ENCODE data around the gene AMBRA1.
"Not testable (repeated sequence)": the region's sequence is repeated elsewhere in the genome, so short reads cannot be mapped to it uniquely, and the experiment has no call there.

Gene AMBRA1

DNA sequence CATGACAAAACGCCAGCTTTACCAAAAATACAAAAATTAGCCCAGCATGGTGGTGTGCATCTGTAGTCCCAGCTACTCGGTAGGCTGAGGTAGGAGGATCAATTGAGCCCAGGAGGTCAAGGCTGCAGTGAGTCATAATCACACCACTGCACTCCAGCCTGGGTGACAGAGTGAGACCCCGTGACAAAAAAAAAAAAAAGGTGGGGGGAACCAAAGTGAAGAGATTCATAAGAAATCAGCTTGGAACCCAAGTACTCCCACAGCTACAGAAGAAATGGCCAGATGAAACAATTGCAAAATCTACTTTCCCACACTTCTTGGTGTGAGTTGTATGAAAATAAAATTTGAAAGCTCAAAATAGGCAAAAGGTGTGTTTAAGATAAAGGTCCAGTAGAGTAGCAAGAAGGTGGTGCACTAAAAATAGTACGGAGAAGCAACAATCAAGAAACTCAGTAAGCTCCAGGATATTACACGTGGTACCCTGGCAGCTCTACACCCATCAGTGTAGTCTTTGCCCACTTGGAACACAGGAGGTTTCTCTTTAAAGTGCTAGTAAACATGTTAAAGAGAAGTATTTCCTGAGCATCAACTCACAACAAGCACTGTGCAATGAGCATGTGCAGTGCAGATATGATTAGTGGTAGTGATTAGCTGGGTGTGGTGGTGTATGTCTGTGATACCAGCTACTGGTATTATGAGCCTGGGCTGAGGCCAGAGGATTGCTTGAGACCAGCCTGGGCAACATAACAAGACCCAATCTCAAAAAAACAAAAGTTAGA lies 17.9 kb upstream of the AMBRA1 start:
- DNase-seq, result no peak

DNA sequence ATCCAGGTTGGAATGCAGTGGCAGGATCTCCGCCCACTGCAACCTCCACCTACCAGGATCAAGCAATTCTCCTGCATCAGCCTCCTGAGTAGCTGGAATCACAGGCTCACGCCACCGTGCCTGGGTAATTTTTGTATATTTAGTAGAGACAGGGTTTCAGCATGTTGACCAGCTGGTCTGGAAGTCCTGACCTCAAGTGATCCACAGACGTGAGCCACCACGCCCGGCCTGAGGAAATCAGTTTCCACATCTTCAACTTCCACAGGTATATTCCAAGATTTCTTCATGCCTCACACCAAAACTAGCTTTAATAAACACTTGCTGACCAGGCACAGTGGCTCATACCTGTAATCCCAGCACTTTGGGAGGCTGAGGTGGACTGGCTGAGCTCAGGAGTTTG lies 15.6 kb upstream of the AMBRA1 start:
- no peak for DNase-seq

DNA sequence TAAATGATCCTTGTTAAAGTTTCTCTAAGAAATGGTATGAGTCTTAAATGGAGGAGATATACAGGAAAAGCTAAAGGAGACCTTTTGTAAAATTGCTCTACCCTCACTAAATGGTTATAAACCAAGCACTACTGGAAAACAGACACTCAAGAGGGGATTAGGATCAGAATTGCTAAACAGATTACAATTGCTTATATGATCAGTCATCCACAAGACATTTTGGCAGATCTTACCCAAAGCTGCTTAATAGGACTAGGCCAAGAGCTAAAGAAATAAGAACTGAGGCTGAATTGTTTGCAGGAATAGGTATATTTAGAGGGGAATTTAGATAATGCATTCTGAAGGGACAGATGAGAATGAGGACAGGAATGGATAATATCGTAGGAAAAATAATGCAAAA lies 13.7 kb upstream of the AMBRA1 start:
- no peak for DNase-seq

DNA sequence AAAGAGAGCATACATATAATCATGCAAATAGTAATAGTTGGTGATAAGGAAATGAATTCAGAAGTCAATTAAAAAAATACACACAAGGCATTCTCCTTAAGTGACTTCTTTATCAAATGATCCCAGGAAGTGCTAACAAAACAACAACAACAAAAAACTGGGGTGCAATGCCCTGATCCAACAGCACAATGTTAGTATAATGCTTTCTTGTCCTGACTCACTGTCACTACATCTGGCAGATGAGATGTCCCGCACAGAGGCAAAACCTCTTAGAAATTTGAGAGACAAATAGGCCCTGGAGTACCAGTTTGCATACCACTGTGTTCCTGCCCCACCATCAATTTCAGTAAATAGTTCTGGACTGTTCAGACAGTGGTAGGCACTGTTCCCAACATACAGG lies 11.0 kb upstream of the AMBRA1 start:
- DNase-seq, result no peak

DNA sequence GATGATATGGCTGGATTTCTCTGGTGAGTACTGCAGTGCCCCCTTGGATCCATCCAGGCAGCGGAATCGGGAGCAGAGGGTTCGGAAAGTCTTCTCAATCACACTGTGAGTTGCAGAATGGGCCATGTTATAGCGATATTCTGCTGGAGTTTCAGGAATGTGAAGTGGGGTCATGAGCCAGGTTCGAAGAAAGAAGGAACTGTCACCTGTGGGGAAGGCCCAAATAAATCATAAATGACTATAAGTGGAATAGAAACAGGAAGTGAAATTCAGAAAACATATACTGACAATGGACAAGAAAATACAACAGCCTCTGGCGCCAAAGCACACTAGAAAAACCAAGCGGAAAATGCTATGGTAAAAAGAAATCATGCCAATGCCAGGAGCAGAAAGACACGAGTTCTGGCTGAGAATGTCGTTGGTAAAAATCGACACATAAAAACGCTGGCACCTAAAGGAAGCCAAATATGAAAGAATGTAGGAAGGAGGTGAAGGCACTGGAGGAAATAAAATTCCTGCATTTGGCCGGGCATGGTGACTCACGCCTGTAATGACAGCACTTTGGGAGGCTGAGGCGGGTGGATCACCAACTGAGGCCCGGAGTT lies 10.0 kb upstream of the AMBRA1 start:
- peak; percentile 58 for DNase-seq

DNA sequence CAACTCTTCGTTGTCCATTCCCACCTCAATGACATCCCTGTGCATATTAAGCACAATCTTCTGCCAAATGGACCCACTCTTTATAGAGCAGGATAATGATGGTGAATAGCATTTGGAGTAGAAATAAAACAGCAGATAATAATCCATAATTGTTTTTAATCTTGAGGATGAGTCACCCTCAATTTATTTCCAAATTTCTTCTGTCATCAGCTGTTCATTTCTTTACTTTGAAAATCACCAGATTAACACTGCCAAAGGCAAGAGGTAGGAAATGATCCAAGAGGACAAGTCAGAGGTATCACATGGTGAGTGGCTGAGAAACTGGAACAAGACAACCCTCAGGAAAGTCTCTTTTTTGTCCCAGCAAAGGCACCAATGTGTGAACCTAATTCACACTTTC lies 7.3 kb upstream of the AMBRA1 start:
- no peak for DNase-seq

DNA sequence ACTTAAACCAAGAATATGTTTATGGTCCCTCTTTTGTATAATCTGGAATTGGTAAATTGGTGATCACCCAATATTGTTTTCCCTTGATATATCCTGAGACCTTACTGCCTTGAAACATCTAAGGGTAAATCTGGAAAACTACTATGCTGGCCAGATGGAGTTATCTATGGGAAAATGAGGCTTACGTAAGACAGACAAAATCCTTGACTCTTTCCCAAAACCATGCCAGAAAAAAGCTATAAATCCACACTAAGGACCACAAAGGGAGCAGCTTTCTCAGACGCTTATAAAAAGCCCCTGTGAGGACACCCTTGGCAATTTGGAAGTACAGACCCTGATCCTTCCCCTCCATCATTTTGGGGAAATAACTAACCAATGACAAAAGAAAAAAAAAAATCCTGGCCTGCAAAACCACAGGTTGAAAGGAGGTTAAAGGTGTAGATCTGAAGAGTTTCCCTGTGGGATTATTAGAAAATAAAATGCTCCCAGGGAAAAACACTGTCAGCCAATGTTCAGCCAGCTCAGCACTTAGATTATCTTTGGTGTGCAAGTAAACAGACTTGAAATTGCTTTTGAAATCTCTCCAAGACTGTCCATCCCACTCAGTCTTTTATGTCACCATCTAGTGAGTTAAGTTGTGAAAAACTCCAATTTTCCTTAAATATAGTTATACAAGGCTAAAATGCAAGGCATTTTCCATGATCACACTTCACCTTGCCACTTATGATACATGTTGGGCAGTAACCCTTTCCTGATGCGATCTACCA lies 6.6 kb upstream of the AMBRA1 start:
- no peak for DNase-seq

DNA sequence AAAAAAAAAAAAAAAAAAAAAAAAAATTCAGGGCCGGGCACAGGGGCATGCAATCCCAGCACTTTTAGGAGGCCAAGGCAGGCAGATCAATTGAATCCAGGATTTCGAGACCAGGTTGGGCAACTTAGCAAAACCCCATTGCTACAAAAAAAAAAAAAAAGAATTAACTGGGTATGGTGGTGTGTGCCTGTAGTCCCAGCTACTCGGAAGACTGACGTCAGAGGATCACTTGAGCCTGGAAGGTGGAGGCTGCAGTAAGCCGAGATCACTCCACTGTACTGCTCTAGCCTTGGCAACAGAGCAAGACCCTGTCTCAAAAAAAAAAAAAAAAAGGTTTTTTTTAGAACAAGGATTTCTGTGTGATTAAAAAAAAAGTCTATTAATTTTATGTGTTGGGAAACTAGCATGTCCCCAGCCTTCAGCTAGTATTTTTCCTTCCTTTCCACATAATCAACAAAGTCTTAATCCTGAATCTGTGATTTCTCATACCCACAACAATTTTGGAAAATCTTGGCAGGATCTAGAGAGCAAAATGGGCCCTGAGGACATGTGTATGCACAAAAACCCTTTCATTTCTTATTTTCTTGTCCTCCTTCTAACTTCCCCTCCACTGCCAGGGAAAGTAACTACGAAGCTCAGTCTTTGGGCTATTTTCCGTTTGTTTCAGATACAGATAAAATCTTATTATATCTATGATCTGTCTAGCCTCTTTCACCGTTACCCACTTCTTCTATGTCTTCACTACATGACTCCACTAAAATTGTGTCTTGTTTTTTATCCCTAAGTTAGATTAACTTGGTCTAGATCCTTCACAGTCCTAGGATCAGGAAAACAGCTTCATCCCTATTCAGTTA lies 5.7 kb upstream of the AMBRA1 start:
- no peak for DNase-seq

DNA sequence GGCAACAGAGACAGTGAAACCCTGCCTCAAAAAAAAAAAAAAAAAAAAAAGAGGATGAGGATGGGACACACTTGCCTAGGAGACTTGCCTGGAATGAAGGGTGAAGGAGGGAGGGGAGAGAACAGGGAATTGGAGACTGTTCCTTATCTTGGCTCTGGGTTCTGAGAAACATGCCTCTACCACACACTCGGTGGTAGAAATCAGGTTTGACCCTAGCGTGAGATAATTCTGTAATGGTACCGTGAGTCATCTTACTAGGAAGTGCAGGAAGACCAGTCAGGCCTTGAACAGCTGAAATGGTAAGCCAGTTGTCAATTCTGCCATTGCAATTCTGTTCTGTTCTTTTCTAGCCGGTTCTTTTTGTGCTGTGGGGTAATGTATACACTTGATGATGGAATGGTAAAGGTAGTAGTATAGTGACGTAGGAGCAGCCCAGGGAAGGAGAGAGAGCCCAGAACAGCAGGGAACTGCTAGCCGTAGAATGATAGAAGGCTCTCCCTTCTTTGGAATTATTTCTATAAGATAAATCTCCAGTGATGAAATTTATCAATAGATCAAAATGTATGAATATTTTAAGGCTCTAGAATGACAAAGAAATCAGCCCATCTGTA lies 3.9 kb upstream of the AMBRA1 start:
- DNase-seq, result peak; percentile 68

DNA sequence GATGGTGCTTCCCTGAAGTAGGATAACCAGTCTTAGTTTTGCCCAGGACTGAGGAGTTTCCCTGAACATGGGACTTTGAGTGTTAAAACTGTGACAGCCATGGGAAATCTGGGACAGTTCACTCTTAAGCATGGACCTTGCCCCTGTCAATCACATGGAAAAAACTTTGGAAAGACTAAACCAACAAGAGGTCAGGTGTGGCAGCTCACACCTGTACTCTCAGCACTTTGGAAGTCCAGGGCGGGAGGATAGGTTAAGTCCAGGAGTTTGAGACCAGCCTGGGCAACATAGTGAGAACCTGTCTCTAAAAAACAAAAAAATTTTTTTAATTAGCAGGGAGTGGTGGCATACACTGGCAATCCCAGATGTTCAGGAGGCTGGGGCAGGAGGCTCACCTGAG lies 3.3 kb upstream of the AMBRA1 start:
- DNase-seq, result no peak

DNA sequence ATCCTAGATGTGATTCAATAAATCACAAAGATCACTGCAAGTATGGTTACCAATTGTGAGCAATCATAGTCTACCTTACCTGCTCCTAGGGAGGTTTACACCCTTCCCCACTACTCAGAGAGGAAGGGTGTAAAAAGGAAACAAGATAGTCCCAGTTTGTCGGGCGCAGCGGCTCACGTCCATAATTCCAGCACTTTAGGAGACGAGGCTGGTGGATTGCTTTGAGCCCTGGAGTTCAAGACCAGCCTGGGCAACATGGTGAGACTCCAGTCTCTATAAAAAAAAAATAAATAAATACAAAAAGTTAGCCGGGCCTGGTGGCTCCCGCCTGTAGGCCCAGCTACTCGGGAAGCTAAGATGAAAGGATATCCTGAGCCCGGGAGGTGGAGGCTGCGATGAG lies 962 bp upstream of the AMBRA1 start:
- no peak for DNase-seq

DNA sequence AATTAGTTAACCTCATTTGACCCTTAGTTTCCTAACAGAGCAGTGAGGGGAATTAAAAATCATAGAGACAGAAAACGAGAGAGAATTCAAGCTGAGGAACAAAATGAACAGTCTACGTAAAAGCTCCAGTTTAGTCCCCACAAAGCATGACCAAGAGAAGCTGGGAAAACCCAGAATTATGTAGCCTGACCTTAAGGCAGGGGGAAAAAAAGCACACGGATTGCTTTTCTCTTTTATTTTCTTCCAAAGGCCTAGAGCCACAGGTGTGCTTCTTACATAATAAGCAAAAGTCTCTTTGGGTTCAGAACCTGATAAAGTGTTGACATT lies 514 bp upstream of the AMBRA1 start:
- no peak for DNase-seq

DNA sequence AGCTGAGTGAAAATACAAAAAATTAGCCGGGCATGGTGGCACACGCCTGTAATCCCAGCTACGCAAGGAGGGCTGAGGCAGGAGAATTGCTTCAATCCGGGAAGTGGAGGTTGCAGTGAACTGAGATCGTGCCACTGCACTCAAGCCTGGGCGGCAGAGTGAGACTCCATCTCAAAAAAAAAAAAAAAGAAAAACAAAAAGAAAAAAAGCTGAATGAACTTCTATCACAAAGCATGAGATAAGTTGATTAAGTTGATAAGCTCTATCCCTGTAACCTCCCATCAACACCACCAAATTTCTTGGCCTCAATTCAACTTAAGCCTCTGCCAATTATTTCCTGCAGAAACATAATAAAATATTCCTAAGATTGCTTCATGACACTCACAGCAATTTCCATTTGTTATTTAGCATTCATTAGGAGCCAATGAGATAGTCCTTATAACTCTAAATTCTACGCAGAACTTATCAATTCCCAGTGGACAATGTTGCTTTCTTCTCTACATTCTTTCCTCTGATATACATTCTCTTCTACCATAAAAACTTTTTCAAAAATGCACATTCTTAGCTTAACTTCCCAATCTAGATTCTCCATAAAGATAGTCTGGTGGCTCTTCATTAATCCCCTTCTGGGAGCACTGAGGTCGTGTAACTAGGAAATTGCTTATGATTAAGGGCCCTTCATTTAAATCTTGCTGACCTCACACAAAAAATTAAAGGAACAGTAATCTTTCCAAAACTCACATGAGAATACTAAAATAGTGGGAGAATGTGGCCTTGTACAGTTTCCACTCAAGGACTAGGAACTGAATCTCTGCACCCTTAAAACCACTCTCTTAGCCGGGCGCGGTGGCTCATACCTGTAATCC lies 2.9 kb downstream of the AMBRA1 start:
- DNase-seq, result no peak

DNA sequence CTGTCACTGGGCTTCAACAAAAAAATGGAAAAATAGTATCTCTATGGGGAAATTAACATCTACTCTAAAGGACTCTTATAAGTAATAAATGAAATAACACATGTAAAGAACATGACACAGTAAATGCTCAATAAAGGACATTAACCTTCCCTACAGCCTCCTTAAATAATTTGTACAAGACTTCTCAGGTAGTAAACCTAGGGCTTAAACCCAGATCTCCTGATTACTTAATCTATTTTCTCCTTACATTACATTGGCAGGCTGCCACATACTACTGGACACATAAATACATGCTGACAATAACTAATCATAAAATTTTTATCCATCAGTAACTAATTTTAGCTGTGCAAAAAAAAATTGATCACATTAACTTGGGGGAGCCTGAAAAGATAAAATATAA lies 4.9 kb downstream of the AMBRA1 start:
- no peak for DNase-seq

DNA sequence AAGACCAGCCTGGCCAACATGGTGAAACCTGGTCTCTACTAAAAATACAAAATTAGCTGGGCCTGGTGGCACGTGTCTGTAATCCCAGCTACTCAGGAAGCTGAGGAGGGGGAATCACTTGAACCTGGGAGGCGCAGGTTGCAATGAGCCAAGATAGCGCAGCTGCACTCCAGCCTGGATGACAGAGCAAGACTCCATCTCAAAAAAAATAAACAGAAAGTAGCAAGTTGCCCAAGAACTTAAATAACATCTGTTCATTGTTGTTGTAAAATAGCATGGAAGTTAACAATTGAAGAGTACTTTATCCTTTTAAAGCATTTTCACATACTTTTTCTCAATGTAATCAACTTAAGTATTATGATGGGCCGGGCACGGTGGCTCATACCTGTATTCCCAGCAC lies 5.7 kb downstream of the AMBRA1 start:
- no peak for DNase-seq

DNA sequence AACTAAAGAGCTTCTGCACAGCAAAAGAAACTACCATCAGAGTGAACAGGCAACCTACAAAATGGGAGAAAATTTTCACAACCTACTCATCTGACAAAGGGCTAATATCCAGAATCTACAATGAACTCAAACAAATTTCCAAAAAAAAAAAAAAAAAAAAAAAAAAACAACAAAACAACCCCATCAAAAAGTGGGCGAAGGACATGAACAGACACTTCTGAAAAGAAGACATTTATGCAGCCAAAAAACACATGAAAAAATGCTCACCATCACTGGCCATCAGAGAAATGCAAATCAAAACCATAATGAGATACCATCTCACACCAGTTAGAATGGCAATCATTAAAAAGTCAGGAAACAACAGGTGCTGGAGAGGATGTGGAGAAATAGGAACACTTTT lies 10.3 kb downstream of the AMBRA1 start:
- not testable (repeated sequence) for DNase-seq

DNA sequence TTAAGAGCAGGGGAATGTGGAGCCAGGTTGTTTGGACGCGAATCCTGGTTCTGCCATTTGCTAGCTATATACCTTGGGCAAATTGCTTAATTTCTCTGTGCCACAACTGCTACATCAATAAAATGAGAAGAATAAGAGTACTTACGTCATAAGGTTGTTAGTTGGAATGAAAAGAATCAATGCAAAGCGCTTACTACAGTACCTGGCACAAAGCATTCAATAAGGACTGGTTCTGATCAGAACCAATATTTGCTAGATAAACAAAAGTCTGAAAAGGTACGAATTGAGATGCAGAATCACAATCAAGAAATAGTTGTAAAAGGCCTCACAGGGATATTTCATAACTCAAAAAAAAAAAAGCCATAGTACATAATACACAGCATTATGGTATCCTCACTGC lies 11.2 kb downstream of the AMBRA1 start:
- DNase-seq, result no peak

DNA sequence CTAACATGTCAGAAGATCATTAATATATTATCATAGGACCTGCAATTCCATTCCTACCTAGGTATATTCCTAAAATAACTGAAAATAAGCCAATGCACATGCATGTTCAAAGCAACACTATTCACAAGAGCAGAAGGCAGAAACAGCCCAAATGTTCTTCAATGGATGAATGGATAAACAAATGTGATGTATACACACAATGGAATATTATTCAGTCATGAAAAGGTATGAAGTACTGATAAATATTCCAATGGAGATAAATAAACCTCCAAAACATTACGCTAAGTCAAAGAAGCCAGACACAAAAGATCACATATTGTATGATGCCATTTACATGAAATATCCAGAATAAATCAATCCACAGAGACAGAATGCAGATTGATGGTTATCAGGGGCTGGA lies 16.8 kb downstream of the AMBRA1 start:
- no peak for DNase-seq

DNA sequence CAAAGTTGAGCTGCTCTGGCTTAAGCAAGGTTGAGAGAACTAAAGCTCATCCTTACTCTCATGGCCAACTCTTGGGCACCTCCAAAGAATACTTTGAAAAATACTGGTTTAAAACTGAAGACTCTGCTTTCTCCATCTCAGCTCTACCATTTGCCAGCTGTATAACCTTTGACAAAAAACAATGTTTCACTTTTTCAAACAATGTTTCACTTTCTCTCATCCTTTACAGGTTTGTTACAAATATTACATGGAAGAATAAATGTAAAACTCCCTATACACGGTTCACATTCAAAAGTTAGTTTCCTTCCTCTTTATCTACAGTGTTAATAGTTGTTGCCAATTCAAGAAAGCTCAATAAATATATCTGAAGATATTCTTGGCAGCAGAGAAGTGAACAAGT lies 19.2 kb downstream of the AMBRA1 start:
- DNase-seq, result no peak

DNA sequence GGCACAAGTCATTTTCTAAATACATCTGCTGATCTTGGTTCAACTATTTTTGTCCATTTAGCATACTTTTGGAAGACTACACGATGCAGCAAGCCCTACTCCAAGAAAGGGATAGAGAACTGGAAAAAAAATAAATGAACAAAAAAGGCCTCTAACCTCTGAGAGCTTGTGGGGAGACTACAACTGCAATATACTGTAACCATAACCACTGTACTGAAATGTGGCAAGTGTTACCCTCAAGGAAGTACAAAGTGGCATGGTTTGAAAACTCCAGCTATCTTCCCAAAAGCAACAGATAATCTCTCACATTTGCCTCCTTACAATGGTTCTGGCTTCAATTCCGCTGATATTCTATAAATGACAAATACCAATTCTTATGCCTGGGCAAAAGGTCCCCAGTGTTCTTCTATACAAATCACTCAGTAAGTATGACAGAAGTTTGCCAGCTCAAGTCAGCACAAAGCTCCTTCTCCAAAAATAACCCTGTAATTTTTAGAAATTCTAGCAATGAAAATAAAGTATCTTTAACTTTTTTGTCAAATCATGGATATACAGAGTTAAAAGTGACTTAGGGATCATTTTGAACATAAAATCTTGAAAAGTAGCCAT lies 22.9 kb downstream of the AMBRA1 start:
- peak; percentile 54 for DNase-seq

DNA sequence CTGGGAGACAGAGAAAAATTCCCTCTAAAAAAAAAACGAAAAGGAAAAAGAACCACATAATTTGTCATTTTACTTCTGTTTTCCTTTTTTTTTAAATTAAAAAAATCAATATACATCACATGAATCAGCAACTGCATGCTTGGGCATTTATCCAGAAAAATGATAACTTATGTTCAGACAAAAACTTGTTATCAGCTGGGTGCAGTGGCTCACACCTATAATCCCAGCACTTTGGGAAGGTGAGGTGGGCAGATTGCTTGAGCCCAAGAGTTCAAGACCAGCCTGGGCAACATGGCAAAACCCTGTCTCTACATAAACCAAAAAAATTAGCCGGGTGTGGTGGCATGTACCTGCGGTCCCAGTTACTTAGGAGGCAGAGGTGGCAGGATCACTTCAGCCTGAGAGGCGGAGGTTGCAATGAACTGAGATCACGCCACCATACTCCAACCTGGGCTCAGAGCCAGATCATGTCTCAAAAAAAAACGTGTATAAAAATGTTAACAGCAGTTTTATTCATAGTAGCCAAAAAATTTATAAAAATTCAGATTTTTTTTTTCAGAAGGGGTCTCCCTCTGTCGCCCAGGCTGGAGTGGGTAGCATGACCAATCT lies 28.5 kb downstream of the AMBRA1 start:
- no peak for DNase-seq

All from MV-4-11 (cell line).